HepG2 (cell line): ENCODE data around the gene MCU. TPM values are rescaled to one million over a fixed set of nuclear protein-coding genes. Genes with fewer than 3 reads are reported as not detected.

Experiments used
- ARID3A ChIP-seq: IDR thresholded peaks from 2 replicates; pipeline ENCODE4 v1.6.1; 2012; ENCODE audit warnings: low read depth, low read length, improper control_type of control experiment
- ATF2 ChIP-seq: sonication (generic); formaldehyde crosslinking; IDR thresholded peaks from 2 replicates; pipeline ENCODE4 v1.4.0; 2020; ENCODE audit warnings: missing genetic modification reagents
- ATF7 ChIP-seq, 2 experiments: fragments of 450-650 bp in 1 of 2; sonication (generic) in 1 of 2; formaldehyde crosslinking in 1 of 2; IDR thresholded peaks; 2 replicates each; pipeline versions ENCODE4 v1.4.0 to v1.6.1; 2016 to 2020; ENCODE audit warnings: antibody characterized with exemption in 1 of 2, mild to moderate bottlenecking in 1 of 2, missing genetic modification reagents in 1 of 2
- CREB1 ChIP-seq, 2 experiments: fragments of 450-650 bp in 1 of 2; IDR thresholded peaks; 2 replicates each; pipeline ENCODE4 v1.6.1; 2016 to 2017; ENCODE audit warnings: control low read depth in 1 of 2, mild to moderate bottlenecking in 1 of 2, missing compliant biosample characterization in 1 of 2, missing genetic modification characterization in 1 of 2
- FOXA1 ChIP-seq, 2 experiments: fragments of 450-650 bp in 1 of 2; sonication (generic) in 1 of 2; formaldehyde crosslinking in 1 of 2; IDR thresholded peaks; 2 replicates each; pipeline versions ENCODE4 v1.4.0 to v1.6.1; 2016 to 2020; ENCODE audit warnings: missing genetic modification reagents in 1 of 2
- GATAD2A ChIP-seq: IDR thresholded peaks from 2 replicates; pipeline ENCODE4 v1.6.1; 2016
- HMG20A ChIP-seq: IDR thresholded peaks from 2 replicates; pipeline ENCODE4 v1.6.1; 2016; ENCODE audit warnings: borderline replicate concordance
- HOXA3 ChIP-seq: sonication (generic); formaldehyde crosslinking; IDR thresholded peaks from 2 replicates; pipeline ENCODE4 v1.5.0; 2020; ENCODE audit warnings: missing genetic modification reagents
- KDM1A ChIP-seq: IDR thresholded peaks from 2 replicates; pipeline ENCODE4 v1.6.1; 2016; ENCODE audit warnings: missing compliant biosample characterization
- MAFK ChIP-seq, 2 experiments: IDR thresholded peaks in 1 of 2; conservative IDR thresholded peaks in 1 of 2; 2 replicates each; pipeline ENCODE4 v1.6.1; 2011; ENCODE audit warnings: improper control_type of control experiment in 2 of 2, low read length in 2 of 2
- NFKBIZ ChIP-seq: IDR thresholded peaks from 2 replicates; pipeline ENCODE4 v1.6.1; 2018; ENCODE audit warnings: missing genetic modification reagents, missing compliant biosample characterization
- SAP130 ChIP-seq: IDR thresholded peaks from 2 replicates; pipeline ENCODE4 v1.6.1; 2016; ENCODE audit warnings: low read depth
- SOX13 ChIP-seq, 3 experiments: fragments of 450-650 bp in 1 of 3; sonication (generic) in 1 of 3; formaldehyde crosslinking in 1 of 3; IDR thresholded peaks in 2 of 3; conservative IDR thresholded peaks in 1 of 3; 2 replicates each; pipeline versions ENCODE4 v1.5.0 to v1.6.1; 2016 to 2020; ENCODE audit warnings: antibody characterized with exemption in 1 of 3, mild to moderate bottlenecking in 1 of 3, missing compliant biosample characterization in 1 of 3, missing genetic modification reagents in 1 of 3, moderate library complexity in 1 of 3
- TEAD3 ChIP-seq: optimal IDR thresholded peaks from 2 replicates; pipeline ENCODE3; 2016; ENCODE audit warnings: borderline replicate concordance
- ZNF12 ChIP-seq: sonication (generic); formaldehyde crosslinking; IDR thresholded peaks from 2 replicates; pipeline ENCODE4 v1.5.0; 2020; ENCODE audit warnings: missing genetic modification reagents
- ZNF251 ChIP-seq: sonication (generic); formaldehyde crosslinking; IDR thresholded peaks from 2 replicates; pipeline ENCODE4 v1.9.0; 2021; ENCODE audit warnings: mild to moderate bottlenecking, missing genetic modification reagents
- ZNF282 ChIP-seq: fragments of 450-650 bp; IDR thresholded peaks from 2 replicates; pipeline ENCODE4 v1.6.1; 2018; ENCODE audit not compliant: partially characterized antibody
- ZNF362 ChIP-seq: sonication (generic); formaldehyde crosslinking; IDR thresholded peaks from 2 replicates; pipeline ENCODE4 v1.4.0; 2020; ENCODE audit warnings: missing genetic modification reagents, mild to moderate bottlenecking, borderline replicate concordance
- polyA plus RNA-seq, 8 experiments: library from polyadenylated mRNA; depleted of rRNA in 3 of 8; stranded (reverse) in 7 of 8; unstranded in 1 of 8; fragments of >200 nt; fragmentation: Illumina TruSeq in 4 of 8; extraction: Trizol in 4 of 8; gene quantifications; 2 replicates each; pipeline versions ENCODE4 v1.2.1 to v1.2.3, GENCODE V29; 2011 to 2016; ENCODE audit warnings: low read depth in 4 of 8, missing spikeins in 1 of 8, mixed read lengths in 1 of 8; ENCODE audit not compliant: insufficient read depth in 1 of 8
- total RNA-seq, 5 experiments: library from RNA; depleted of rRNA; stranded (reverse); fragments of >200 nt; fragmentation: Illumina TruSeq; extraction: Trizol; gene quantifications; 2 replicates each; pipeline ENCODE4 v1.2.3, GENCODE V29; 2016; ENCODE audit warnings: low read depth in 1 of 5

Gene MCU
- total and polyA plus RNA-seq, 2 of the 13 experiments (the other 11 are each of a cell fraction or from before 2014, with no cell fraction given): 25.9 to 64.5 TPM

- TF ChIP-seq SAP130 (CRISPR knock-in tag) (peak; percentile 41; the same call in 1 of the 2 replicates), ATF2 (peak; percentile 86), ZNF12 (CRISPR knock-in tag) (peak; percentile 17; the same call in 1 of the 2 replicates), ATF7 (IDR thresholded peaks at IDR 0.05) (peak; percentile 60), ATF7 (CRISPR knock-in tag; IDR thresholded peaks at IDR 0.05) (no peak), GATAD2A (CRISPR knock-in tag) (peak; percentile 59), CREB1 (IDR thresholded peaks at IDR 0.05) (peak; percentile 88), CREB1 (CRISPR knock-in tag; IDR thresholded peaks at IDR 0.05) (peak; percentile 83), SOX13 (IDR thresholded peaks at IDR 0.05) (no peak), SOX13 (CRISPR knock-in tag; conservative IDR thresholded peaks at IDR 0.05 in 1 of 2, IDR thresholded peaks at IDR 0.05 in 1 of 2) (peak in 1 of 2 experiments; percentile 23; a peak in 1 of 4 replicates), ZNF362 (CRISPR knock-in tag) (no peak), ARID3A (peak; percentile 33; the same call in 1 of the 2 replicates), FOXA1 (IDR thresholded peaks at IDR 0.05) (no peak), FOXA1 (CRISPR knock-in tag; IDR thresholded peaks at IDR 0.05) (0 out of 2 replicates have a peak, but pooled peaks have one; percentile 14), HMG20A (CRISPR knock-in tag) (peak; percentile 37; the same call in 1 of the 2 replicates), KDM1A (CRISPR knock-in tag) (0 out of 2 replicates have a peak, but pooled peaks have one; percentile 23), ZNF282 (no peak), ZNF251 (CRISPR knock-in tag) (no peak), HOXA3 (CRISPR knock-in tag) (0 out of 2 replicates have a peak, but pooled peaks have one; percentile 35), TEAD3 (CRISPR knock-in tag) (peak; percentile 95), NFKBIZ (CRISPR knock-in tag) (no peak), MAFK (conservative IDR thresholded peaks at IDR 0.05 in 1 of 2, IDR thresholded peaks at IDR 0.05 in 1 of 2; ENCODE audit: low read length in 2 of 2) (no peak)
Measured at GRCh38 chr10:72688208-72688651, 3.7 kb upstream of the MCU start (continued).
